NCI-H510A treated with DMSO at 0.1 percent for 48 hours (cell line): ENCODE results near the gene LGALS9.
"Not testable (repeated sequence)": the region's sequence is repeated elsewhere in the genome, so short reads cannot be mapped to it uniquely, and the experiment has no call there.

ENCODE experiments used
- DNase-seq: peaks from one replicate; lab custom pipeline; 2025; lab: John Stamatoyannopoulos, UW

Gene LGALS9

GRCh38 chr17:27686322-27686721, 55.3 kb downstream of the LGALS9 start:
- not testable (repeated sequence) for DNase-seq

GRCh38 chr17:27690882-27691281, 59.9 kb downstream of the LGALS9 start:
- DNase-seq = no peak

- DNase-seq = not testable (repeated sequence)
Observed at GRCh38 chr17:27695254-27695814, 64.3 kb downstream of the LGALS9 start.
